ENCODE measurements around the gene LPAR3.

Gene LPAR3

GRCh38 chr1:84857906-84858305, 35.1 kb downstream of the LPAR3 start:
- DNase-seq (ENCODE audit: low spot score): no peak

- DNase-seq (ENCODE audit: low spot score): no peak
Observed at GRCh38 chr1:84856726-84857270, 36.2 kb downstream of the LPAR3 start.

GRCh38 chr1:84855691-84856630, 37.0 kb downstream of the LPAR3 start:
- DNase-seq (ENCODE audit: low spot score): no peak

GRCh38 chr1:84855168-84855567, 37.8 kb downstream of the LPAR3 start:
- no peak for DNase-seq (ENCODE audit: low spot score)

GRCh38 chr1:84853741-84854721, 39.0 kb downstream of the LPAR3 start:
- DNase-seq (ENCODE audit: low spot score): no peak

GRCh38 chr1:84851839-84852238, 41.2 kb downstream of the LPAR3 start:
- no peak for DNase-seq (ENCODE audit: low spot score)

- no peak for DNase-seq (ENCODE audit: low spot score)
Observed at GRCh38 chr1:84849357-84849975, 43.5 kb downstream of the LPAR3 start.

- DNase-seq (ENCODE audit: low spot score): peak; percentile 8
Observed at GRCh38 chr1:84847253-84848250, 45.5 kb downstream of the LPAR3 start.

GRCh38 chr1:84846387-84846786, 46.6 kb downstream of the LPAR3 start:
- DNase-seq (ENCODE audit: low spot score): no peak

- DNase-seq (ENCODE audit: low spot score): no peak
Observed at GRCh38 chr1:84845357-84845756, 47.6 kb downstream of the LPAR3 start.

GRCh38 chr1:84844094-84844493, 48.9 kb downstream of the LPAR3 start:
- no peak for DNase-seq (ENCODE audit: low spot score)

- no peak for DNase-seq (ENCODE audit: low spot score)
Observed at GRCh38 chr1:84842748-84843231, 50.2 kb downstream of the LPAR3 start.

GRCh38 chr1:84841971-84842370, 51.0 kb downstream of the LPAR3 start:
- DNase-seq (ENCODE audit: low spot score): no peak

GRCh38 chr1:84840346-84840745, 52.7 kb downstream of the LPAR3 start:
- no peak for DNase-seq (ENCODE audit: low spot score)

GRCh38 chr1:84839544-84839943, 53.5 kb downstream of the LPAR3 start:
- no peak for DNase-seq (ENCODE audit: low spot score)

GRCh38 chr1:84836145-84836544, 56.9 kb downstream of the LPAR3 start:
- DNase-seq (ENCODE audit: low spot score): no peak

- DNase-seq (ENCODE audit: low spot score): no peak
Observed at GRCh38 chr1:84835169-84835568, 57.8 kb downstream of the LPAR3 start.

GRCh38 chr1:84834419-84835064, 58.5 kb downstream of the LPAR3 start:
- no peak for DNase-seq (ENCODE audit: low spot score)

- no peak for DNase-seq (ENCODE audit: low spot score)
Observed at GRCh38 chr1:84833194-84833593, 59.8 kb downstream of the LPAR3 start.

GRCh38 chr1:84830136-84830535, 62.9 kb downstream of the LPAR3 start:
- DNase-seq (ENCODE audit: low spot score): no peak
